Natural killer cell (primary cell): Measurements from ENCODE around the gene SMC4. TPM values are rescaled to one million over a fixed set of nuclear protein-coding genes. Genes with fewer than 3 reads are reported as not detected.

ENCODE experiments used
- ATAC-seq, 3 donors: fragments of 150-1000 bp in 2 of 3; fragments of 200-7000 bp in 1 of 3; cut with Tn5 transposase; 1 replicate in 1 of 3; 2 replicates in 2 of 3; pipeline ENCODE4 v1.10.0; 2021; ENCODE audit warnings: mild to moderate bottlenecking in 2 of 3, moderate library complexity in 2 of 3
- DNase-seq, 2 donors: peaks; one replicate each; pipeline versions ENCODE4 v3.0.0 to v3.0.0-alpha.2; 2013 to 2021; ENCODE audit warnings: mixed read lengths in 1 of 2
- H3K27ac ChIP-seq: one replicate; pipeline ENCODE4 v1.5.1; 2013; ENCODE audit warnings: mild to moderate bottlenecking, low read length
- H3K27me3 ChIP-seq: one replicate; pipeline ENCODE4 v1.6.1; 2013; ENCODE audit warnings: low read length; ENCODE audit not compliant: control insufficient read depth, insufficient read depth
- H3K36me3 ChIP-seq: one replicate; pipeline ENCODE4 v1.6.1; 2013; ENCODE audit warnings: low read length; ENCODE audit not compliant: control insufficient read depth, insufficient read depth
- H3K4me1 ChIP-seq: one replicate; pipeline ENCODE4 v1.6.1; 2013; ENCODE audit warnings: low read length; ENCODE audit not compliant: control insufficient read depth, insufficient read depth
- H3K4me3 ChIP-seq: one replicate; pipeline ENCODE4 v1.5.1; 2013; ENCODE audit warnings: low read length
- H3K9me3 ChIP-seq: one replicate; pipeline ENCODE4 v1.6.1; 2013; ENCODE audit warnings: low read length; ENCODE audit not compliant: control insufficient read depth, insufficient read depth
- H3K27ac Mint-ChIP-seq, 2 donors: one replicate each; pipeline ENCODE4 v1.8.0; 2022; ENCODE audit warnings: mild to moderate bottlenecking in 2 of 2, mixed read lengths in 2 of 2, moderate library complexity in 1 of 2
- H3K27me3 Mint-ChIP-seq, 2 donors: one replicate each; pipeline ENCODE4 v1.8.0; 2022; ENCODE audit warnings: low read depth in 2 of 2, mixed read lengths in 2 of 2
- H3K36me3 Mint-ChIP-seq: one replicate; pipeline ENCODE4 v1.8.0; 2022; ENCODE audit warnings: mixed read lengths
- H3K4me1 Mint-ChIP-seq, 2 donors: one replicate each; pipeline ENCODE4 v1.8.0; 2022; ENCODE audit warnings: mixed read lengths in 2 of 2
- H3K4me3 Mint-ChIP-seq: one replicate; pipeline ENCODE4 v1.8.0; 2022; ENCODE audit warnings: mild to moderate bottlenecking, moderate library complexity, mixed read lengths
- H3K9me3 Mint-ChIP-seq, 2 donors: one replicate each; pipeline ENCODE4 v1.8.0; 2022; ENCODE audit warnings: mixed read lengths in 2 of 2
- WGBS: methylation state at CpG from one replicate; pipeline ENCODE4 v1.1.7; 2013; ENCODE audit warnings: missing lambda C conversion rate; ENCODE audit not compliant: insufficient coverage; 5-methylcytosine and 5-hydroxymethylcytosine counted together
- intact Hi-C: fragments of 100-400 bp; cut with micrococcal nuclease; formaldehyde crosslinking; loops from one replicate; pipeline ENCODE4 v1.14.2; 2022
- total RNA-seq, 4 donors: library from RNA; stranded (reverse); fragments of 120-200 nt in 1 of 4; gene quantifications; one replicate each; pipeline versions ENCODE4 v1.2.3 to v1.2.4, GENCODE V29; 2013 to 2022
- TF ChIP-seq, protein P1 (sequence below): fragments of 200-600 bp; IDR thresholded peaks from one replicate; pipeline ENCODE4 v1.8.0; 2022; ENCODE audit warnings: antibody characterized with exemption

Gene SMC4
- total RNA-seq, 3 donors from 2014 or later (not counting 1 experiment from before 2014, with no cell fraction given): 83.4 to 99.3 (median 92.0) TPM

GRCh38 chr3:160479376-160479775 is 79.9 kb downstream of the SMC4 start:
- TF ChIP-seq, protein P1, sequence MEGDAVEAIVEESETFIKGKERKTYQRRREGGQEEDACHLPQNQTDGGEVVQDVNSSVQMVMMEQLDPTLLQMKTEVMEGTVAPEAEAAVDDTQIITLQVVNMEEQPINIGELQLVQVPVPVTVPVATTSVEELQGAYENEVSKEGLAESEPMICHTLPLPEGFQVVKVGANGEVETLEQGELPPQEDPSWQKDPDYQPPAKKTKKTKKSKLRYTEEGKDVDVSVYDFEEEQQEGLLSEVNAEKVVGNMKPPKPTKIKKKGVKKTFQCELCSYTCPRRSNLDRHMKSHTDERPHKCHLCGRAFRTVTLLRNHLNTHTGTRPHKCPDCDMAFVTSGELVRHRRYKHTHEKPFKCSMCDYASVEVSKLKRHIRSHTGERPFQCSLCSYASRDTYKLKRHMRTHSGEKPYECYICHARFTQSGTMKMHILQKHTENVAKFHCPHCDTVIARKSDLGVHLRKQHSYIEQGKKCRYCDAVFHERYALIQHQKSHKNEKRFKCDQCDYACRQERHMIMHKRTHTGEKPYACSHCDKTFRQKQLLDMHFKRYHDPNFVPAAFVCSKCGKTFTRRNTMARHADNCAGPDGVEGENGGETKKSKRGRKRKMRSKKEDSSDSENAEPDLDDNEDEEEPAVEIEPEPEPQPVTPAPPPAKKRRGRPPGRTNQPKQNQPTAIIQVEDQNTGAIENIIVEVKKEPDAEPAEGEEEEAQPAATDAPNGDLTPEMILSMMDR: no peak
- Histone ChIP-seq H3K9me3 (no peaks in the 10 kb centered on the region), H3K27me3 (no peaks in the 10 kb centered on the region), H3K4me1 (no peaks in the 10 kb centered on the region), H3K4me3 (no peak overlapping the region), H3K27ac (no peak overlapping the region), H3K36me3 (no peaks in the 10 kb centered on the region)
- ATAC-seq: no peak
- Mint-ChIP-seq H3K4me1 (no peaks in the 10 kb centered on the region), H3K27ac (no peak overlapping the region), H3K36me3 (no peaks in the 10 kb centered on the region), H3K4me3 (no peak overlapping the region), H3K9me3 (no peaks in the 10 kb centered on the region), H3K27me3 (peaks cover 0 to 6% of the 10 kb centered on the region in 2 donors)
- no peak for DNase-seq
- WGBS: 94% methylated on average over 10 of the region's 10 CpGs
- intact Hi-C loops: no loop called here

DNA sequence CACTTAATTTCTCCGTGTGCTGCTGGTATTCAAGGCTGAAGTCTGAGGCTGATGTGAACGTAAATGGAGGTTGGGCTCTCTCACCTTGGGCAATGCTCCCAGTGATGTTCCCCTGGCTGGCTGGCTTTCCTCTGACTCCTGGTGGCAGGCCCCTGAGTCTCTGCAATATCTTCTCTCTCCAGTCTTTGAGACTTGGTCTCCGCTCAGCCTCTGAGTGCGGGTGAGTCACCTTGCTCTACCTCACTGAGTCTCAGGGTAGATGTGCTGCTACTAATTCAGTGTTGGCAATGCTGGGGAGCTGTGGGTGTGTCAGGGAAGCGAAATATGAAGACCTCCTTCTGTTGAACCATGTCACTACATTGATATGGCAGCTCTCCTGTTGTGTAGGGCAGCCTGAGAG is 81.5 kb downstream of the SMC4 start:
- intact Hi-C loops: no loop called here
- peaks cover 5 to 11% of the 10 kb centered on the region in 2 donors for H3K4me1 Mint-ChIP-seq

GRCh38 chr3:160481856-160482255 is 82.4 kb downstream of the SMC4 start:
- peaks cover 5 to 13% of the 10 kb centered on the region in 2 donors for H3K4me1 Mint-ChIP-seq
- 95% methylated on average over 6 of the region's 6 CpGs for WGBS
- H3K9me3 ChIP-seq: no peaks in the 10 kb centered on the region
- no peaks in the 10 kb centered on the region for H3K9me3 Mint-ChIP-seq
- ATAC-seq: no peak
- H3K27me3 Mint-ChIP-seq: peaks cover 5 to 8% of the 10 kb centered on the region in 2 donors
- intact Hi-C loops: no loop called here
- H3K27me3 ChIP-seq: no peaks in the 10 kb centered on the region
- no peak overlapping the region for H3K4me3 ChIP-seq
- H3K27ac Mint-ChIP-seq: no peak overlapping the region
- no peaks in the 10 kb centered on the region for H3K36me3 Mint-ChIP-seq
- H3K27ac ChIP-seq: no peak overlapping the region
- H3K4me1 ChIP-seq: peaks cover 4% of the 10 kb centered on the region
- H3K4me3 Mint-ChIP-seq: no peak overlapping the region
- DNase-seq: no peak
- TF ChIP-seq, protein P1: no peak
- H3K36me3 ChIP-seq: no peaks in the 10 kb centered on the region

More for the DNA sequence above, 81.5 kb downstream of the SMC4 start:
- TF ChIP-seq, protein P1: no peak
- 93% methylated on average over 4 of the region's 5 CpGs for WGBS
- DNase-seq: no peak
- H3K36me3 ChIP-seq: no peaks in the 10 kb centered on the region
- no peaks in the 10 kb centered on the region for H3K27me3 ChIP-seq
- Mint-ChIP-seq H3K36me3 (no peaks in the 10 kb centered on the region), H3K27me3 (peaks cover 5 to 8% of the 10 kb centered on the region in 2 donors), H3K9me3 (no peaks in the 10 kb centered on the region), H3K4me3 (no peak overlapping the region), H3K27ac (no peak overlapping the region)
- peaks cover 2% of the 10 kb centered on the region for H3K4me1 ChIP-seq
- H3K27ac ChIP-seq: no peak overlapping the region
- no peak overlapping the region for H3K4me3 ChIP-seq
- no peak for ATAC-seq
- H3K9me3 ChIP-seq: no peaks in the 10 kb centered on the region

DNA sequence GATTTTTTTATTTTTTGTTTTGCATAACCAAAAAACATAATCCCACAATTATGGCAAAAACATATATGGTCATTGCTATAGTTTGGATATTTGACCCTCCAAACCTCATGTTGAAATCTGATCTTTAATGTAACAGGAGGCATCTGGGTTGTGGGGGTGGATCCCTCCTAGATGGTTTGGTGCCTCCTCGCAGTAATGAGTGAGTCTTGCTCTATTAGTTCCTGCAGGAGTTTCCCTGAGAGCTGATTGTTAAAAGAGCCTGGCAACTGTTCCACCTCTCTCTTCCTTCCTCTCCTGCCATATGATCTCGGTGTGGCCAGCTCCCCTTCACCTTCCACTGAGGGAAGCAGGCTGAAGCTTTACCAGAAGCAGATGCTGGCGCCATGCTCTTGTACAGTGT is 83.3 kb downstream of the SMC4 start:
- H3K9me3 Mint-ChIP-seq: no peaks in the 10 kb centered on the region
- intact Hi-C loops: no loop called here
- TF ChIP-seq, protein P1: no peak
- H3K4me3 Mint-ChIP-seq: no peak overlapping the region
- no peak overlapping the region for H3K27ac ChIP-seq
- H3K4me1 ChIP-seq: peaks cover 4% of the 10 kb centered on the region
- H3K36me3 ChIP-seq: no peaks in the 10 kb centered on the region
- no peak overlapping the region for H3K27ac Mint-ChIP-seq
- no peak overlapping the region for H3K4me3 ChIP-seq
- 82% methylated on average over 3 of the region's 3 CpGs for WGBS
- ATAC-seq (no peak), DNase-seq (no peak)
- H3K9me3 ChIP-seq: no peaks in the 10 kb centered on the region
- no peaks in the 10 kb centered on the region for H3K36me3 Mint-ChIP-seq
- peaks cover 5 to 8% of the 10 kb centered on the region in 2 donors for H3K27me3 Mint-ChIP-seq
- H3K4me1 Mint-ChIP-seq: peaks cover 5 to 13% of the 10 kb centered on the region in 2 donors
- H3K27me3 ChIP-seq: no peaks in the 10 kb centered on the region
